ENCODE results near the gene ICAM5.

The ICAM5 gene

GRCh38 chr19:10294368-10294697 is 4.6 kb downstream of the ICAM5 start:
- Histone ChIP-seq H3K9me3 (ENCODE audit: insufficient read depth, low read length) (no peaks in the 10 kb centered on the region), H3K9ac (ENCODE audit: insufficient read length, low read depth) (no peak overlapping the region), H3K4me3 (ENCODE audit: insufficient read length, low read depth) (no peak overlapping the region), H3K27me3 (ENCODE audit: insufficient read depth, insufficient read length) (peaks cover 76% of the 10 kb centered on the region), H3K4me1 (ENCODE audit: insufficient read depth, insufficient read length) (peaks cover 45% of the 10 kb centered on the region), H3K36me3 (ENCODE audit: insufficient read depth, insufficient read length, low read length) (no peaks in the 10 kb centered on the region)
- DNase-seq (ENCODE audit: low read depth, low spot score): no peak
- no peak for TF ChIP-seq YY1 (IDR thresholded peaks at IDR 0.05; ENCODE audit: insufficient read depth, insufficient read length)
- TF ChIP-seq SUZ12 (IDR thresholded peaks at IDR 0.05; ENCODE audit: extremely low read depth, insufficient read depth, insufficient read length): no peak
- no peak for TF ChIP-seq ZNF274 (IDR thresholded peaks at IDR 0.05; ENCODE audit: low read depth, low read length)

DNA sequence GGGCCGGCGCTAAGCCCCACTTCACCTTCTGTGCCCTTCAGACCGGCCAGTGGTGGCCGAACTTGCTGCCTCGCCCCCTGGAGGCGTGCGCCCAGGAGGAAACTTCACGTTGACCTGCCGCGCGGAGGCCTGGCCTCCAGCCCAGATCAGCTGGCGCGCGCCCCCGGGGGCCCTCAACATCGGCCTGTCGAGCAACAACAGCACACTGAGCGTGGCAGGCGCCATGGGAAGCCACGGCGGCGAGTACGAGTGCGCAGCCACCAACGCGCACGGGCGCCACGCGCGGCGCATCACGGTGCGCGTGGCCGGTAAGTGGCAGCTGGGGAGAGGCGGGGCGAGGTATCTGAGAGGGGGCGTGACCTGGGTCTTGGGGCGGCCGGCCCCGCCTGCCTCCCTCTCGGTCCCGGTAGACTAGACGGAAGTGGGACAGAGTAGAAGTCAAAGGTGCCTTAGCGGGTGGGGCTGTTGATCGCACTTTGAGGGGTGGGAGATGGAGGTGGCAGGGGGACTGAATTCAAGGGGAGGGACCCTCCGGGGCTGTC is 5.6 kb downstream of the ICAM5 start:
- Histone ChIP-seq H3K27me3 (ENCODE audit: insufficient read depth, insufficient read length) (peaks cover 65% of the 10 kb centered on the region), H3K9ac (ENCODE audit: insufficient read length, low read depth) (peak overlapping the region; percentile 64), H3K4me1 (ENCODE audit: insufficient read depth, insufficient read length) (peaks cover 43% of the 10 kb centered on the region), H3K4me3 (ENCODE audit: insufficient read length, low read depth) (peak overlapping the region; percentile 53), H3K36me3 (ENCODE audit: insufficient read depth, insufficient read length, low read length) (no peaks in the 10 kb centered on the region), H3K9me3 (ENCODE audit: insufficient read depth, low read length) (no peaks in the 10 kb centered on the region)
- TF ChIP-seq ZNF274 (IDR thresholded peaks at IDR 0.05; ENCODE audit: low read depth, low read length): no peak
- TF ChIP-seq YY1 (IDR thresholded peaks at IDR 0.05; ENCODE audit: insufficient read depth, insufficient read length): no peak
- TF ChIP-seq SUZ12 (IDR thresholded peaks at IDR 0.05; ENCODE audit: extremely low read depth, insufficient read depth, insufficient read length): no peak
- DNase-seq (ENCODE audit: low read depth, low spot score): no peak

GRCh38 chr19:10295847-10296591 is 6.3 kb downstream of the ICAM5 start:
- Histone ChIP-seq H3K9ac (ENCODE audit: insufficient read length, low read depth) (peak overlapping the region; percentile 61), H3K4me3 (ENCODE audit: insufficient read length, low read depth) (peak overlapping the region; percentile 53), H3K27me3 (ENCODE audit: insufficient read depth, insufficient read length) (peaks cover 59% of the 10 kb centered on the region)

GRCh38 chr19:10299545-10300458 is 10.1 kb downstream of the ICAM5 start:
- TF ChIP-seq ZNF274 (IDR thresholded peaks at IDR 0.05; ENCODE audit: low read depth, low read length): no peak
- TF ChIP-seq SUZ12 (IDR thresholded peaks at IDR 0.05; ENCODE audit: extremely low read depth, insufficient read depth, insufficient read length): no peak
- TF ChIP-seq YY1 (IDR thresholded peaks at IDR 0.05; ENCODE audit: insufficient read depth, insufficient read length): no peak
- Histone ChIP-seq H3K9me3 (ENCODE audit: insufficient read depth, low read length) (no peaks in the 10 kb centered on the region), H3K36me3 (ENCODE audit: insufficient read depth, insufficient read length, low read length) (peaks cover 11% of the 10 kb centered on the region), H3K9ac (ENCODE audit: insufficient read length, low read depth) (no peak overlapping the region), H3K27me3 (ENCODE audit: insufficient read depth, insufficient read length) (peaks cover 21% of the 10 kb centered on the region), H3K4me3 (ENCODE audit: insufficient read length, low read depth) (no peak overlapping the region), H3K4me1 (ENCODE audit: insufficient read depth, insufficient read length) (peaks cover 12% of the 10 kb centered on the region)
- DNase-seq (ENCODE audit: low read depth, low spot score): no peak

More at GRCh38 chr19:10295847-10296591, 6.3 kb downstream of the ICAM5 start:
- peaks cover 36% of the 10 kb centered on the region for H3K4me1 ChIP-seq (ENCODE audit: insufficient read depth, insufficient read length)
- TF ChIP-seq YY1 (IDR thresholded peaks at IDR 0.05; ENCODE audit: insufficient read depth, insufficient read length) (no peak), SUZ12 (IDR thresholded peaks at IDR 0.05; ENCODE audit: extremely low read depth, insufficient read depth, insufficient read length) (no peak), ZNF274 (IDR thresholded peaks at IDR 0.05; ENCODE audit: low read depth, low read length) (no peak)
- H3K9me3 ChIP-seq (ENCODE audit: insufficient read depth, low read length): no peaks in the 10 kb centered on the region
- no peaks in the 10 kb centered on the region for H3K36me3 ChIP-seq (ENCODE audit: insufficient read depth, insufficient read length, low read length)
- DNase-seq (ENCODE audit: low read depth, low spot score): no peak

GRCh38 chr19:10305139-10305806 is 15.5 kb downstream of the ICAM5 start:
- Histone ChIP-seq H3K9me3 (ENCODE audit: insufficient read depth, low read length) (no peaks in the 10 kb centered on the region), H3K4me1 (ENCODE audit: insufficient read depth, insufficient read length) (peaks cover 7% of the 10 kb centered on the region), H3K27me3 (ENCODE audit: insufficient read depth, insufficient read length) (no peaks in the 10 kb centered on the region), H3K4me3 (ENCODE audit: insufficient read length, low read depth) (no peak overlapping the region), H3K36me3 (ENCODE audit: insufficient read depth, insufficient read length, low read length) (peaks cover 43% of the 10 kb centered on the region), H3K9ac (ENCODE audit: insufficient read length, low read depth) (no peak overlapping the region)
- DNase-seq (ENCODE audit: low read depth, low spot score): no peak
- no peak for TF ChIP-seq YY1 (IDR thresholded peaks at IDR 0.05; ENCODE audit: insufficient read depth, insufficient read length)
- TF ChIP-seq SUZ12 (IDR thresholded peaks at IDR 0.05; ENCODE audit: extremely low read depth, insufficient read depth, insufficient read length): no peak

DNA sequence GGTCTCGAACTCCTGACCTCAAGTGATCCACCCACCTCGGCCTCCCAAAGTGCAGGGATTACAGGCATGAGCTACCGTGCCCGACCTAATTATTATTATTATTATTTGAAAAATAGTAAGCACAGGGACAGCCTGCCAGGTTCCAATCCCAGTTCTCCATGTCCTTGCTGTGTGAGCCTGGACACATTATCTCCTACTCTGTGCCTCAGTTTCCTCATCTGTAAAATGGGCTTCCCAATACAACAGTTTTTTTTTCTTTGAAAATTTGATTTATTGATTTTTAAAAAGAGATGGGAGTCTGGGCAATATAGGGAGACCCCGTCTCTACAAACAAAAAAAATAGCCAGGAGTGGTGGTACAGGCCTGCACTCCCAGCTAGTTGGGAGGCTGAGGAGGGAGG is 16.6 kb downstream of the ICAM5 start:
- no peak for TF ChIP-seq SUZ12 (IDR thresholded peaks at IDR 0.05; ENCODE audit: extremely low read depth, insufficient read depth, insufficient read length)
- TF ChIP-seq ZNF274 (IDR thresholded peaks at IDR 0.05; ENCODE audit: low read depth, low read length): no peak
- no peaks in the 10 kb centered on the region for H3K27me3 ChIP-seq (ENCODE audit: insufficient read depth, insufficient read length)
- no peak overlapping the region for H3K4me3 ChIP-seq (ENCODE audit: insufficient read length, low read depth)
- H3K9me3 ChIP-seq (ENCODE audit: insufficient read depth, low read length): no peaks in the 10 kb centered on the region
- H3K9ac ChIP-seq (ENCODE audit: insufficient read length, low read depth): no peak overlapping the region
- no peak for DNase-seq (ENCODE audit: low read depth, low spot score)
- peaks cover 50% of the 10 kb centered on the region for H3K36me3 ChIP-seq (ENCODE audit: insufficient read depth, insufficient read length, low read length)
- peaks cover 13% of the 10 kb centered on the region for H3K4me1 ChIP-seq (ENCODE audit: insufficient read depth, insufficient read length)

All from NT2/D1 (cell line).